Measurements from ENCODE around the gene PRCD. TPM values are rescaled to one million over a fixed set of nuclear protein-coding genes. Genes with fewer than 3 reads are reported as not detected.

Gene PRCD
- total RNA-seq, 2 experiments from 2014 or later, result not detected

GRCh38 chr17:76586741-76587487, 47.1 kb downstream of the PRCD start:
- H3K9me3 Mint-ChIP-seq, result no peaks in the 10 kb centered on the region
- H3K27me3 Mint-ChIP-seq, result peaks cover 61% of the 10 kb centered on the region
- Histone ChIP-seq H3K4me3 (ENCODE audit: low read length) (no peak overlapping the region), H3K4me1 (ENCODE audit: insufficient read depth, low read length) (peaks cover 26% of the 10 kb centered on the region), H3K36me3 (ENCODE audit: insufficient read depth, low read length) (no peaks in the 10 kb centered on the region), H3K9me3 (ENCODE audit: control insufficient read depth in 1 of 2, insufficient read depth in 1 of 2, low read length in 2 of 2) (peaks cover 0 to 10% of the 10 kb centered on the region in 2 experiments), H3K27me3 (ENCODE audit: control insufficient read depth in 1 of 2, insufficient read depth in 2 of 2, low read length in 2 of 2) (peaks cover 31 to 49% of the 10 kb centered on the region in 2 experiments), H3K27ac (ENCODE audit: low read depth in 1 of 2, low read length in 2 of 2) (no peak overlapping the region)
- intact Hi-C loops (cut with DNase I, micrococcal nuclease), result loop anchor here in 1 of 2 experiments (2.0 kb wide), 1 partner anchor 64 kb away; no protein-coding TSS in a partner anchor
- no peaks in the 10 kb centered on the region for H3K36me3 Mint-ChIP-seq (ENCODE audit: low read depth)
- no peak overlapping the region for H3K27ac Mint-ChIP-seq
- no peak for ATAC-seq (ENCODE audit: poor library complexity)
- TF ChIP-seq CTCF (IDR thresholded peaks at IDR 0.05), result no peak
- peak in 1 of 14 experiments; percentile 26 for DNase-seq
- H3K4me3 Mint-ChIP-seq, result peak overlapping the region; percentile 56
- POLR2A ChIA-PET, result interaction anchor here (0.8 to 1.5 kb wide), 3 partner anchors 27 to 30 kb away, joined by 4 to 5 read pairs (median 4); no protein-coding TSS in a partner anchor
- peaks cover 9% of the 10 kb centered on the region for H3K4me1 Mint-ChIP-seq (ENCODE audit: low read depth)
- CTCF ChIA-PET, result interaction anchor here (0.5 to 2.7 kb wide), 4 partner anchors 29 to 83 kb away, joined by 3 to 17 read pairs (median 12); no protein-coding TSS in a partner anchor

GRCh38 chr17:76588182-76588581, 48.3 kb downstream of the PRCD start:
- Histone ChIP-seq H3K27ac (ENCODE audit: low read depth in 1 of 2, low read length in 2 of 2) (no peak overlapping the region), H3K9me3 (ENCODE audit: control insufficient read depth in 1 of 2, insufficient read depth in 1 of 2, low read length in 2 of 2) (peaks cover 0 to 10% of the 10 kb centered on the region in 2 experiments), H3K27me3 (ENCODE audit: control insufficient read depth in 1 of 2, insufficient read depth in 2 of 2, low read length in 2 of 2) (peaks cover 31 to 49% of the 10 kb centered on the region in 2 experiments), H3K4me1 (ENCODE audit: insufficient read depth, low read length) (peaks cover 26% of the 10 kb centered on the region), H3K36me3 (ENCODE audit: insufficient read depth, low read length) (no peaks in the 10 kb centered on the region), H3K4me3 (ENCODE audit: low read length) (no peak overlapping the region)
- peak overlapping the region; percentile 3 for H3K4me3 Mint-ChIP-seq
- ATAC-seq (ENCODE audit: poor library complexity), result no peak
- no peak for DNase-seq
- intact Hi-C loops (cut with DNase I, micrococcal nuclease), result no loop called here
- ChIA-PET CTCF (interaction anchor here (1.1 kb wide), 1 partner anchor 93 kb away, joined by 5 read pairs; no protein-coding TSS in a partner anchor), POLR2A (no interaction called here)
- TF ChIP-seq CTCF (IDR thresholded peaks at IDR 0.05), result no peak
- H3K4me1 Mint-ChIP-seq (ENCODE audit: low read depth), result peaks cover 9% of the 10 kb centered on the region
- no peaks in the 10 kb centered on the region for H3K36me3 Mint-ChIP-seq (ENCODE audit: low read depth)
- no peaks in the 10 kb centered on the region for H3K9me3 Mint-ChIP-seq
- H3K27me3 Mint-ChIP-seq, result peaks cover 59% of the 10 kb centered on the region
- no peak overlapping the region for H3K27ac Mint-ChIP-seq

GRCh38 chr17:76593384-76593826, 53.6 kb downstream of the PRCD start:
- Mint-ChIP-seq H3K4me1 (ENCODE audit: low read depth) (no peaks in the 10 kb centered on the region), H3K9me3 (no peaks in the 10 kb centered on the region), H3K4me3 (no peak overlapping the region), H3K27ac (no peak overlapping the region), H3K27me3 (peaks cover 46% of the 10 kb centered on the region), H3K36me3 (ENCODE audit: low read depth) (no peaks in the 10 kb centered on the region)
- Histone ChIP-seq H3K4me3 (ENCODE audit: low read length) (no peak overlapping the region), H3K27ac (ENCODE audit: low read depth in 1 of 2, low read length in 2 of 2) (no peak overlapping the region), H3K9me3 (ENCODE audit: control insufficient read depth in 1 of 2, insufficient read depth in 1 of 2, low read length in 2 of 2) (no peaks in the 10 kb centered on the region), H3K4me1 (ENCODE audit: insufficient read depth, low read length) (no peaks in the 10 kb centered on the region), H3K27me3 (ENCODE audit: control insufficient read depth in 1 of 2, insufficient read depth in 2 of 2, low read length in 2 of 2) (peaks cover 5 to 9% of the 10 kb centered on the region in 2 experiments), H3K36me3 (ENCODE audit: insufficient read depth, low read length) (no peaks in the 10 kb centered on the region)
- TF ChIP-seq CTCF (IDR thresholded peaks at IDR 0.05), result no peak
- no peak for ATAC-seq (ENCODE audit: poor library complexity)
- DNase-seq, result no peak
- ChIA-PET CTCF (no interaction called here), POLR2A (no interaction called here)
- intact Hi-C loops (cut with DNase I, micrococcal nuclease), result no loop called here

All from CD4-positive, alpha-beta T cell (primary cell).